ENCODE results near the gene APH1B.

The APH1B gene

DNA sequence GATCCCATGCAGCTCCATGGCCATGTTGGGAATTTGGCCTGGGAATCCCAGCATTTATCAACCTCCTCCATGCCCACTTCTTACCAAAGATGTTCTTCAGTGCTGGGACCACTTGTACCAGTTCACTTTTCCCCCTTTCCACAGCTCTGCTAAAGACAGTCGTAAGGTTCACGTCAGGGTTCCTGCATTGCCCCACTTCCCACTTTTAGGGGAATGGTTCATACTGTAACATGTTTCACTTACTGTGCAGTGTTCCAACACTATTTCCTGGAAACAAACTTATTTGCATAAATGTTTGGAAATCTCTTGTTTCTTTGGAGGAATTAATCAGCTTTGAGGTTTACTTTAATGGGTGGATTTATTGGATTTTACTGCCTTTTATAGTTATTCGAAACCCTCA lies 17.0 kb downstream of the APH1B start:
- no peaks in the 10 kb centered on the region for H3K79me2 ChIP-seq (ENCODE audit: insufficient read depth, low read depth)
- no peak overlapping the region for H3K4me3 ChIP-seq (IDR thresholded peaks at IDR 0.05; ENCODE audit: insufficient read depth, low read depth, low read length)
- H3K4me1 ChIP-seq (ENCODE audit: low read depth, poor library complexity, severe bottlenecking), result no peaks in the 10 kb centered on the region
- no peak overlapping the region for H3K4me2 ChIP-seq
- H3K27me3 ChIP-seq (ENCODE audit: insufficient read depth, low read depth), result no peaks in the 10 kb centered on the region
- H3K36me3 ChIP-seq (ENCODE audit: insufficient read depth), result no peaks in the 10 kb centered on the region
- H4K20me1 ChIP-seq (ENCODE audit: insufficient read depth), result no peaks in the 10 kb centered on the region
- H3K27ac ChIP-seq, result no peak overlapping the region
- no peak overlapping the region for H2AFZ ChIP-seq (ENCODE audit: low read depth)
- no peak overlapping the region for H3K9ac ChIP-seq
- TF ChIP-seq, protein P1, sequence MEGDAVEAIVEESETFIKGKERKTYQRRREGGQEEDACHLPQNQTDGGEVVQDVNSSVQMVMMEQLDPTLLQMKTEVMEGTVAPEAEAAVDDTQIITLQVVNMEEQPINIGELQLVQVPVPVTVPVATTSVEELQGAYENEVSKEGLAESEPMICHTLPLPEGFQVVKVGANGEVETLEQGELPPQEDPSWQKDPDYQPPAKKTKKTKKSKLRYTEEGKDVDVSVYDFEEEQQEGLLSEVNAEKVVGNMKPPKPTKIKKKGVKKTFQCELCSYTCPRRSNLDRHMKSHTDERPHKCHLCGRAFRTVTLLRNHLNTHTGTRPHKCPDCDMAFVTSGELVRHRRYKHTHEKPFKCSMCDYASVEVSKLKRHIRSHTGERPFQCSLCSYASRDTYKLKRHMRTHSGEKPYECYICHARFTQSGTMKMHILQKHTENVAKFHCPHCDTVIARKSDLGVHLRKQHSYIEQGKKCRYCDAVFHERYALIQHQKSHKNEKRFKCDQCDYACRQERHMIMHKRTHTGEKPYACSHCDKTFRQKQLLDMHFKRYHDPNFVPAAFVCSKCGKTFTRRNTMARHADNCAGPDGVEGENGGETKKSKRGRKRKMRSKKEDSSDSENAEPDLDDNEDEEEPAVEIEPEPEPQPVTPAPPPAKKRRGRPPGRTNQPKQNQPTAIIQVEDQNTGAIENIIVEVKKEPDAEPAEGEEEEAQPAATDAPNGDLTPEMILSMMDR (conservative IDR thresholded peaks at IDR 0.05; ENCODE audit: low read depth, low read length), result no peak

DNA sequence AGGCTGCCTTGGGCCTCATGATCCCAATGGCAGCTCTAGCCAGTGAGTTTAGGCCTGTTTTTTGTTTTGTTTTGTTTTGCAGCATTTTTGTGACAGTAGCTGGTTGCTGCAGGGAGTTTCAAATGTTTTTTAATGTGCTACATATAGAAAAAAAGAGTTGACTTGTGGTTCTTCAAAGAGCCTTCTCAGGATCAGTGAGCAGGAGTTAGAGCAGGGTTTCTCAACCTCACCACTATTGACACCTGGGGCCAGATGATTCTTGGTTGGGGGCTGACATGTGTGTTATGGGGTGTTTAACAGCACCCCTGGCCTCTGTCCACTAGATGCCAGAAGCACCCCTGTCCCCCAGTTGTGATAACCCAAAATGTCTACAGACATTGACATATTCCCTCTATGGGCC lies 17.9 kb downstream of the APH1B start:
- Histone ChIP-seq H3K4me3 (IDR thresholded peaks at IDR 0.05; ENCODE audit: insufficient read depth, low read depth, low read length) (no peak overlapping the region), H2AFZ (ENCODE audit: low read depth) (no peak overlapping the region), H3K36me3 (ENCODE audit: insufficient read depth) (no peaks in the 10 kb centered on the region), H3K4me1 (ENCODE audit: low read depth, poor library complexity, severe bottlenecking) (no peaks in the 10 kb centered on the region), H3K27me3 (ENCODE audit: insufficient read depth, low read depth) (no peaks in the 10 kb centered on the region), H3K27ac (no peak overlapping the region), H4K20me1 (ENCODE audit: insufficient read depth) (no peaks in the 10 kb centered on the region), H3K9ac (no peak overlapping the region), H3K79me2 (ENCODE audit: insufficient read depth, low read depth) (no peaks in the 10 kb centered on the region), H3K4me2 (no peak overlapping the region)
- TF ChIP-seq, protein P1 (conservative IDR thresholded peaks at IDR 0.05; ENCODE audit: low read depth, low read length), result no peak

DNA sequence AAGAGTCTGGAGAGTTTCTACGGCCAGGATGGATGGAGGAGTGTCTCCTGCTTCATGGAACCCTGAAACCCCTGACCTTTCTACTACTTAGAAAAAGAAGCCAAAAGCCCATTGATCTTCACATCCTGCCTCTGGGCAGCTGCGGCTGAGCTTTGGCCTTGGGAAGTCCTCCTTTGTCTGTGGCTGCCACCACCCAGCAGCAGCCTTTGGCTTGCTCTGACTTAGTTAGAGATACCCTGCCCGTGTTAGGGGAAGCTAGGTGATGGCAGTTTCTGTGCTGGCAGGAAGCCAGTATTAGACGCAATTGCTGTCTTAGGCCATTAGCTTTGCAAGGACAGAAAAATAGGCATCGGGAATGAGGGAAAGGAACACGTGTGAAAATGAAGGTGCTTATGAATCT lies 18.8 kb downstream of the APH1B start:
- Histone ChIP-seq H4K20me1 (ENCODE audit: insufficient read depth) (no peaks in the 10 kb centered on the region), H3K27me3 (ENCODE audit: insufficient read depth, low read depth) (no peaks in the 10 kb centered on the region), H3K36me3 (ENCODE audit: insufficient read depth) (no peaks in the 10 kb centered on the region), H3K9ac (no peak overlapping the region), H2AFZ (ENCODE audit: low read depth) (no peak overlapping the region), H3K4me3 (IDR thresholded peaks at IDR 0.05; ENCODE audit: insufficient read depth, low read depth, low read length) (no peak overlapping the region), H3K27ac (no peak overlapping the region), H3K4me1 (ENCODE audit: low read depth, poor library complexity, severe bottlenecking) (no peaks in the 10 kb centered on the region), H3K79me2 (ENCODE audit: insufficient read depth, low read depth) (no peaks in the 10 kb centered on the region), H3K4me2 (no peak overlapping the region)
- TF ChIP-seq, protein P1 (conservative IDR thresholded peaks at IDR 0.05; ENCODE audit: low read depth, low read length), result no peak

DNA sequence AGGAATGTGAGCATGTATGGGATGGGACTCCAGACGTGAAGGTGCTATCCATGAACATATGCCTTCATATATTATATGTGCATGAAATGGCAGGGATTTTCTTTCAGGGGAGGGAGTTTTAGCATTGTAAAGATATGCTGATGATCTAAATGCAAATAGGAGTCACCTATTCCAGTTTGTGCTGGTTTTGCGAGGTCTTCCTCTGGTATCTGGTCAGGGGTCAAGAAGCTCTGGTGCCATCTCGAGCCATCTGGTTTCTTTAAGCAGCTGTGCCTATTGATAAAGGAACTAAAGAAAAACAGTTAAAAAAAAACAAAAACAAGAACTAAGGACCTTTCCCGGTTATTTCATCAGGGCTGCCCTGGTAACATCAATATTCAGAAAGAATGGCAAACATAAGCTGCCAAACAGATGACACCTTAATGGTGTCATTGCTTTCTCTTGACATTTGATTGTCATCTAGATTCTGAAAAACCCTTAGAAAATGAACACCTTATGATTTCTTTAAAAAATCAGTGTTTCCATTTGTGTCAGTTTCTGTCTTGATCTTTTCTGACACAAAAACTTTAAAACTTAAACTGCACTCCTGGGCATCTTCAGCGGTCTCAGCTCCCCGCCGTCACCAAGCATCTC lies 22.7 kb downstream of the APH1B start:
- H3K4me2 ChIP-seq, result no peak overlapping the region
- no peaks in the 10 kb centered on the region for H4K20me1 ChIP-seq (ENCODE audit: insufficient read depth)
- no peak overlapping the region for H3K9ac ChIP-seq
- H2AFZ ChIP-seq (ENCODE audit: low read depth), result no peak overlapping the region
- H3K4me3 ChIP-seq (IDR thresholded peaks at IDR 0.05; ENCODE audit: insufficient read depth, low read depth, low read length), result no peak overlapping the region
- H3K27me3 ChIP-seq (ENCODE audit: insufficient read depth, low read depth), result no peaks in the 10 kb centered on the region
- no peaks in the 10 kb centered on the region for H3K36me3 ChIP-seq (ENCODE audit: insufficient read depth)
- H3K4me1 ChIP-seq (ENCODE audit: low read depth, poor library complexity, severe bottlenecking), result no peaks in the 10 kb centered on the region
- H3K79me2 ChIP-seq (ENCODE audit: insufficient read depth, low read depth), result no peaks in the 10 kb centered on the region
- TF ChIP-seq, protein P1 (conservative IDR thresholded peaks at IDR 0.05; ENCODE audit: low read depth, low read length), result no peak
- no peak overlapping the region for H3K27ac ChIP-seq
